ENCODE results near the gene LSR.

DNA sequence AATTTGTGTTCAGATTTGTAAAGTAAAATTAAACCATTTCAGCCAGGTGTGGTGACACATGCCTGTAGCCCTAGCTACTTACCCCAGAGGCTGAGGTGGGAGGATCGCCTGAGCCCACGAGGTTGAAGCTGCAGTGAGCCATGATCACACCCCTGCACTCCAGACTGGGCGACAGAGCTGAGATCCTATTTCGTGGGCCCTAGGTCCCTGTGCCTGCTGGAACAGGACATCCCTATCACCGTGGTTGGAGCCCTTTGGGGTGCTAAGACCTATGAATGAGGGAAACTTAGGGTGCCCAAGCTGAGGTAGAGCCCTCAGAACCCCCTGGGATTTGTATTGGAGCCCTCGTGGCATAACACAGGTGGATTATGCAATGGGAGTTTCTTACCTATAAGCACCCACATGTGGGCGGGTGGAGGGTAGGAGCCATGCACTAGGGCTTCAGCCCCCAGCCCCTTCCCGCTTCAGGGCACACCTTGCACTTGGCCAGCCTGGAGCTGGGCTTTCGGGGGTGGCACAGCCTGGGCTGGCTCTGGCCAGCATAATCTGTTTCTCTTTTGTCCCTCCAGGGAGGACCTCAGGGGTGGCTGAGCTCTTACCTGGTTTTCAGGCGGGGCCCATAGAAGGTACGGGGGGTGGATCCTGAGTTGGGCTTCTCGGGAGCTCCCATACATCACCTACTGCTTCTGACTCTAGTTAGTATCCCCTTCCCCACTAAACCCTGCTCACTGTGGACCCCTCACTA, 12.7 kb downstream of the LSR start:
- TF ChIP-seq, protein P1, sequence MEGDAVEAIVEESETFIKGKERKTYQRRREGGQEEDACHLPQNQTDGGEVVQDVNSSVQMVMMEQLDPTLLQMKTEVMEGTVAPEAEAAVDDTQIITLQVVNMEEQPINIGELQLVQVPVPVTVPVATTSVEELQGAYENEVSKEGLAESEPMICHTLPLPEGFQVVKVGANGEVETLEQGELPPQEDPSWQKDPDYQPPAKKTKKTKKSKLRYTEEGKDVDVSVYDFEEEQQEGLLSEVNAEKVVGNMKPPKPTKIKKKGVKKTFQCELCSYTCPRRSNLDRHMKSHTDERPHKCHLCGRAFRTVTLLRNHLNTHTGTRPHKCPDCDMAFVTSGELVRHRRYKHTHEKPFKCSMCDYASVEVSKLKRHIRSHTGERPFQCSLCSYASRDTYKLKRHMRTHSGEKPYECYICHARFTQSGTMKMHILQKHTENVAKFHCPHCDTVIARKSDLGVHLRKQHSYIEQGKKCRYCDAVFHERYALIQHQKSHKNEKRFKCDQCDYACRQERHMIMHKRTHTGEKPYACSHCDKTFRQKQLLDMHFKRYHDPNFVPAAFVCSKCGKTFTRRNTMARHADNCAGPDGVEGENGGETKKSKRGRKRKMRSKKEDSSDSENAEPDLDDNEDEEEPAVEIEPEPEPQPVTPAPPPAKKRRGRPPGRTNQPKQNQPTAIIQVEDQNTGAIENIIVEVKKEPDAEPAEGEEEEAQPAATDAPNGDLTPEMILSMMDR (IDR thresholded peaks at IDR 0.05): no peak
- TF ChIP-seq TCF7L2 (IDR thresholded peaks at IDR 0.05; ENCODE audit: low read depth, low read length): no peak

Data from Panc1 (cell line).